Omental fat pad (tissue), 4 donors: Measurements from ENCODE around the gene HNRNPUL1. TPM values are rescaled to one million over a fixed set of nuclear protein-coding genes. Genes with fewer than 3 reads are reported as not detected.

Source experiments
- ATAC-seq: fragments of 150-250 bp; one replicate; pipeline ENCODE4 v1.9.1; 2016; ENCODE audit warnings: mild to moderate bottlenecking, moderate library complexity; ENCODE audit not compliant: low FRiP score
- DNase-seq: peaks from one replicate; pipeline ENCODE4 v3.0.0-alpha.2; 2019; ENCODE audit warnings: low spot score
- total RNA-seq, 4 donors: library from RNA; depleted of rRNA; stranded (reverse); fragments of >200 nt; gene quantifications; one replicate each; pipeline ENCODE4 v1.1.0, GENCODE V29; 2016
- TF ChIP-seq, protein P1 (sequence below), 3 donors: fragments of 450-650 bp; IDR thresholded peaks; one replicate each; pipeline ENCODE4 v1.5.1; 2016 to 2017; ENCODE audit warnings: antibody characterized with exemption in 3 of 3, mild to moderate bottlenecking in 3 of 3, moderate library complexity in 2 of 3

HNRNPUL1 gene
- total RNA-seq, 4 donors from 2014 or later = 92.5 to 173 (median 117) TPM

DNA sequence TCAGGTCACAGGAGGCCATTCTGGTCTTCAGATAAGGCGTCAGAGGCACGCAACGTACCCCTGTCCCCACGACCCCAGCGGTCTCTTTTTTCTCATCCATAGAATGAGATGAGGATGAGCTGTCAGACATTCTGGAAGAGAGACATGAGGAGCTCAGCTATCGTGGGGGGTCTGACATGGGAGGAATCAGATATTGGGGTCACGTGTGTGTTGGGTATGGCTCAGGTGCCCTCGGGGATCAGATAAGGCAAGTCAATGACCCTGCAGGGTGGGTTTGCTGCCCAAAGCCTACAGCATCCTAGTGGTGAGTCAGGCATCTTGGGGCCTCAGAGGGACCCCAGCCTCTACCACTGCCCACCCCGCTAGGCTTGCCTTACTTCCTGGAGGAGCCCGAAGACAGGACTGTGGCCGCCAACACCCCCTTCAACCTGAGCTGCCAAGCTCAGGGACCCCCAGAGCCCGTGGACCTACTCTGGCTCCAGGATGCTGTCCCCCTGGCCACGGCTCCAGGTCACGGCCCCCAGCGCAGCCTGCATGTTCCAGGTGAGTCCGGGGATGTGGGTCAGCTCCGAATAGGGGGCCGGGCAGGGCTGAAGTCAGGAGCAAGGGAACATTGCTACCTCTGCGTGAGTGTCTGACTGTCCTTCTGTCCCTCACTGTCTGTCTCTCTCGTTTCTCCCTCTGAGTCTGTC lies 42.5 kb upstream of the HNRNPUL1 start:
- no peak for ATAC-seq
- no peak for DNase-seq
- TF ChIP-seq, protein P1, sequence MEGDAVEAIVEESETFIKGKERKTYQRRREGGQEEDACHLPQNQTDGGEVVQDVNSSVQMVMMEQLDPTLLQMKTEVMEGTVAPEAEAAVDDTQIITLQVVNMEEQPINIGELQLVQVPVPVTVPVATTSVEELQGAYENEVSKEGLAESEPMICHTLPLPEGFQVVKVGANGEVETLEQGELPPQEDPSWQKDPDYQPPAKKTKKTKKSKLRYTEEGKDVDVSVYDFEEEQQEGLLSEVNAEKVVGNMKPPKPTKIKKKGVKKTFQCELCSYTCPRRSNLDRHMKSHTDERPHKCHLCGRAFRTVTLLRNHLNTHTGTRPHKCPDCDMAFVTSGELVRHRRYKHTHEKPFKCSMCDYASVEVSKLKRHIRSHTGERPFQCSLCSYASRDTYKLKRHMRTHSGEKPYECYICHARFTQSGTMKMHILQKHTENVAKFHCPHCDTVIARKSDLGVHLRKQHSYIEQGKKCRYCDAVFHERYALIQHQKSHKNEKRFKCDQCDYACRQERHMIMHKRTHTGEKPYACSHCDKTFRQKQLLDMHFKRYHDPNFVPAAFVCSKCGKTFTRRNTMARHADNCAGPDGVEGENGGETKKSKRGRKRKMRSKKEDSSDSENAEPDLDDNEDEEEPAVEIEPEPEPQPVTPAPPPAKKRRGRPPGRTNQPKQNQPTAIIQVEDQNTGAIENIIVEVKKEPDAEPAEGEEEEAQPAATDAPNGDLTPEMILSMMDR (IDR thresholded peaks at IDR 0.05) = no peak

DNA sequence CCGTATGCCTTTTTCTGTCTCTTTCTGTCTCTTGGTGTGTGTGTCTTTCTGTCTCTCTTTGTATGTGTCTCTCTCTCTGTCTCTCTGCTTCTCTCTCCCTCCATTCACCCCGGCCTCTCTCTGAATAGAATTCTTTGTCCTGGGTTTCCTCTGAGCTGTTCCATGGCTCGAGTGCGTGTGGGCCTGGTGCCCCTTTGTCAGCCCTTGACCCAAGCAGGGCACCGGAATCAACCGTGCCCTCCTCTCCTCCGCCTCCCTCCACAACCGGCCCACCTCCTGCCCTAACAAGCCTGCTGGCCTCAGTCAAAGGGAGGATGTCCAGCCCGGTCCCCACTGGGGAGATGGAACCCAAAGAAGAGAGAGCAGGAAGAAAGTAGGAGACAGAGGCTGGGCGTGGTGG lies 41.9 kb upstream of the HNRNPUL1 start:
- DNase-seq = no peak
- TF ChIP-seq, protein P1 (IDR thresholded peaks at IDR 0.05) = no peak
- no peak for ATAC-seq

DNA sequence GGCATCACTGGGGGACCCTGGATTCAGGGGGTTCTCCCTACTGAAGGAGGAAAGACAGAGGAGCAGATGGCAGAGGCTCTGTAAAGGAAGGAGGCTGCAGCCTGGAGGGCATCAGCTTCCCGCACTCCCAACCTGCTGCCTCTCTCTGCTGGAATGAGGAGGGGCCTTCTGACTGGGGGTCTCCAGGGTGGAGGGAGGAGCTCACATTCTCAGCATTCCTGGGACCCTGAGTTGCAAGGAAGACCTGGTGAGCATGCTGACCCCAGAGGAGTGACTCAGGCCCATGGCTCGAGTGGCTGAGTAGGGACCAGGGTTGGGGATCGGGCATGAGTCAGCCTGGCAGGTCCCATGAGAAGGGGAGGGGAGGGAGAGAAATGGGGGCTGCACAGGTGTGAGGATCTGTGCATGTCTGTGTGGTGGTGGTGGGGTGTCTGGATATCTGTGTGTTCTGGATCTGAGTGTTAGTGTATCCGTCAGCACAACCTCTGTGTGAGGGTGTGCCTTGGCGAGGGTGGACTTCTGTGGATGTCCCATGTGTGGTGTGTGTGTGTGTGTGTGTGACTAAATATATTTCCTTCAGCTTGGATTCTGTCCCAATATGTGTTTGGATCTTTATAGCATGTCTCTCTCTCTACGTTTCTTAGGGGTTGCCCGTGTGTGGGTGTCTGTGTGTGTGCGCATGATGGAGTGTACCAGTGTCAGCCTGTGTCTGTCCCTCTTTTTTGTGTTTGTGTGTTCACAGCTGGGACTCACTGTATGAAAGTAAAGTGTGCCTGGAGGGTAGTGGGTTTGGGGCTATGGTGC lies 40.5 kb upstream of the HNRNPUL1 start:
- peak; percentile 52 for DNase-seq
- ATAC-seq = peak; percentile 29
- TF ChIP-seq, protein P1 (IDR thresholded peaks at IDR 0.05) = no peak

DNA sequence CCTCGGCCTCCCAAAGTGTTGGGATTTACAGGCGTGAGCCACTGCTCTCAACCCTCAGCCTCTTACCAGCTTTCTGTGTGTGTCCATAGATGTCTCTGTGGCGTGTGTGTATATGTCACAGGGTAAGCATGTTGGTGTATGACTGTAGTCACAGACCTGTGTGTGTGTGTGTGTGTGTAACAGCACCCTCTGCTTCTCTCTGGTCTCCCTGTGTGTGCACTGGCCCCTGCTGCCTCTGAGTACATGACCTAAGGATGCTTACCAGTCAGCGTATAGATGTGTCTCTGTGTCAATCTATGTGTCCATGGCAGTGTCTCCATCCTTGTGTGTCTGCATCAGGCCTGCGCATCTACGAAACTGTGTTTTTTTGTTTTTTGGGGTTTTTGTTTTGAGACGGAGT lies 39.5 kb upstream of the HNRNPUL1 start:
- no peak for DNase-seq
- ATAC-seq = no peak
- TF ChIP-seq, protein P1 (IDR thresholded peaks at IDR 0.05) = no peak

DNA sequence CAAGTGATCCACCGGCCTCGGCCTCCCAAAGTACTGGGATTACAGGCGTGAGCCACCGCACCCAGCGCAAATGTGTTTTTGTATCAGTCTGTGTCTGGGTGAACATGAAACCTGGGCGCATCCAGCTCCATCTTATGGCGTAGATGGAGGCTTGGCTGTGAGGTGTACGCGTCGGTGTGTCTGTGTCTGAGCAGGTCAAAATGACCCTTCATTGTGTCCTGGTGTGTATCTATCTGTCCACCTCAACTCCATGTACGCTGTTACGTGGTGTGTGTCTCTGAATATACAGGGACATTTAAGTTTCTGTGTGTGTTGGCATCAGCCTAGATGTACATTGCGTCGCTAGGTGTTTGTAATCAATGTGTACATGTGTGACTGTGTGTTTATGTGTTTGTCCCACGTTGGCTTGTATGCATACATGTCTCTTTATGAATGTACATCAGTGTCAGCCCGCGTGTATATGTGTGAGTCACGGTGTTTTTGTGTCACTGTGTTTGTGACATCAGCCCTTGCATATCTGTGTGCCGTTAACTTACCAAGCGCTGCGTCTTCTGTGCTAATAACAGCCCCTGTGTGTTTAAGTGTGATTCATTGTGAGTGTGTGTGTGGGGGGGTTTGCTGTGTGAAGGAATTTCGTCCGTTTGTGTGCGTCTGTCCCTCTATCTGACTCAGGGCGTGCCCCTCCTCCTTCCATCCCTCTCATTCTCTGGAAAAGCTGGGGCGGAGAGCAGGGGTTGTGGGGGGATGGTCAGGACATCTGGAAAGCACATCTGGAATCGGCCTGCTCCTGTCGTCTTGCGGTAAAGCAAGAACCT lies 38.7 kb upstream of the HNRNPUL1 start:
- DNase-seq = peak; percentile 56
- ATAC-seq = peak; percentile 86
- TF ChIP-seq, protein P1 (IDR thresholded peaks at IDR 0.05) = no peak

DNA sequence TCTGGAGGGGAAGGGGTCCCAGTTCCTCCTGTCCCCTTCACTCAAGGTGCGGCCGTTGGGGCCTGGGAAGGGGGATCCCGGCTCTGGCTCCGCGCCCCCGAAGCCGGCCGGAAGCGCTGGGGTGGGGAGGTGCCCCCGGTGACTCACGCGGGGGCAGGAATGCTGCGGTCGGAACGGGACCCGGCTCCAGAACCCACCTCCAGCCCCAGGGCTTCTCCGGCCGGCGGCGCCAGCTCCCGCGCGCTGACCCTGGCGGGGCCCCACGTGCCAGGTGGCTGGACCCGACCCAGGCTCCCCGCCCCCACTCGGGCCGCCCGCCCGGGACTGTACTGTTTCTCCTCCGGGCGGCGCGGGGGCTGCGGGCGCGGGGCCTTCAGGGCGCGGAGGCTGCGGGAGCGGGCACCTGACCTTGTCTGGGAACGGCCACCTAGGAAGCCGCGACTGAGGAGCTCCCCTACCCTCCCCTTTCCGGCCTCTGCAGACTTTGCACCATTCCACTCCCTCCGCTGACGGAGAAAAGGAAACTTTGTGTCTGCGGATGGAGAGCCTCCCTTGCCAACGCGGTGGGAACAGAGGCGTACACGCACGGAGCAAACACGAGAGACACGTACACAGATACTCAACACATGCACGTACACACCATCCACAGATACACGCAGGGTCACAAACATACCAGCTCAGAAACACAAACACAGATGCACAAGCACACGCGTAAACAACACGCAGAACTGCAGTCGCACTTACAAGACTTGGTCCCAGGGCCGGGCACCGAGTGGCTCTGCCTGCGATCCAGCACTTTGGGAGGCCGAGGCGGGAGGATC lies 37.9 kb upstream of the HNRNPUL1 start:
- DNase-seq = no peak
- peak; percentile 81 for ATAC-seq
- TF ChIP-seq, protein P1 (IDR thresholded peaks at IDR 0.05) = no peak
